Body of pancreas (tissue), 4 donors: ENCODE measurements around the gene ATG16L1. TPM values are rescaled to one million over a fixed set of nuclear protein-coding genes. Genes with fewer than 3 reads are reported as not detected.

Experiments
- ATAC-seq: fragments of 150-250 bp; one replicate; pipeline ENCODE4 v1.9.1; 2016
- DNase-seq, 4 donors: peaks; one replicate each; pipeline ENCODE4 v3.0.0-alpha.2; 2019
- H3K27ac ChIP-seq, 4 donors: fragments of 200-600 bp; sonication (generic); 1 replicate in 3 of 4; 2 replicates in 1 of 4; pipeline versions ENCODE4 v1.5.1 to v1.6.1; 2016 to 2019; ENCODE audit warnings: mild to moderate bottlenecking in 1 of 4, mixed read lengths in 1 of 4, moderate library complexity in 1 of 4
- H3K27me3 ChIP-seq, 2 donors: fragments of 200-600 bp; sonication (generic); one replicate each; pipeline ENCODE4 v1.6.0; 2016; ENCODE audit warnings: mild to moderate bottlenecking in 1 of 2
- H3K36me3 ChIP-seq, 2 donors: fragments of 200-600 bp; sonication (generic); replicated peaks in 1 of 2; 2 replicates each; pipeline ENCODE4 v1.5.1; 2016; ENCODE audit warnings: low read depth in 2 of 2; ENCODE audit not compliant: insufficient read depth in 1 of 2
- H3K4me1 ChIP-seq: fragments of 200-600 bp; sonication (generic); one replicate; pipeline ENCODE4 v1.6.0; 2016
- H3K4me3 ChIP-seq, 2 donors: fragments of 200-600 bp; sonication (generic); 1 replicate in 1 of 2; 2 replicates in 1 of 2; pipeline ENCODE4 v1.5.1; 2016 to 2019
- H3K9me3 ChIP-seq, 3 donors: fragments of 200-600 bp; sonication (generic); 1 replicate in 2 of 3; 2 replicates in 1 of 3; pipeline ENCODE4 v1.5.1; 2016
- POLR2A ChIP-seq, 3 donors: fragments of 450-650 bp; IDR thresholded peaks; one replicate each; pipeline ENCODE4 v1.6.1; 2016; ENCODE audit warnings: antibody characterized with exemption in 3 of 3, mild to moderate bottlenecking in 2 of 3
- WGBS, 2 donors: methylation state at CpG; one replicate each; pipeline ENCODE4 v1.1.5; 2017; 5-methylcytosine and 5-hydroxymethylcytosine counted together
- intact Hi-C: fragments of 100-400 bp; cut with DNase I; formaldehyde crosslinking; loops from one replicate; pipeline ENCODE4 v1.15.1; 2023
- total RNA-seq, 2 donors: library from RNA; depleted of rRNA; stranded (reverse); fragments of >200 nt; gene quantifications; one replicate each; pipeline ENCODE4 v1.1.0, GENCODE V29; 2016
- TF ChIP-seq, protein P1 (sequence below), 7 experiments: fragments of 450-650 bp in 4 of 7; fragments of 200-600 bp in 3 of 7; sonication (generic) in 3 of 7; IDR thresholded peaks; one replicate each; pipeline ENCODE4 v1.5.1; 2016 to 2019; ENCODE audit warnings: antibody characterized with exemption in 7 of 7

ATG16L1 gene
- total RNA-seq, 2 donors from 2014 or later = 23.7 to 29.1 TPM

DNA sequence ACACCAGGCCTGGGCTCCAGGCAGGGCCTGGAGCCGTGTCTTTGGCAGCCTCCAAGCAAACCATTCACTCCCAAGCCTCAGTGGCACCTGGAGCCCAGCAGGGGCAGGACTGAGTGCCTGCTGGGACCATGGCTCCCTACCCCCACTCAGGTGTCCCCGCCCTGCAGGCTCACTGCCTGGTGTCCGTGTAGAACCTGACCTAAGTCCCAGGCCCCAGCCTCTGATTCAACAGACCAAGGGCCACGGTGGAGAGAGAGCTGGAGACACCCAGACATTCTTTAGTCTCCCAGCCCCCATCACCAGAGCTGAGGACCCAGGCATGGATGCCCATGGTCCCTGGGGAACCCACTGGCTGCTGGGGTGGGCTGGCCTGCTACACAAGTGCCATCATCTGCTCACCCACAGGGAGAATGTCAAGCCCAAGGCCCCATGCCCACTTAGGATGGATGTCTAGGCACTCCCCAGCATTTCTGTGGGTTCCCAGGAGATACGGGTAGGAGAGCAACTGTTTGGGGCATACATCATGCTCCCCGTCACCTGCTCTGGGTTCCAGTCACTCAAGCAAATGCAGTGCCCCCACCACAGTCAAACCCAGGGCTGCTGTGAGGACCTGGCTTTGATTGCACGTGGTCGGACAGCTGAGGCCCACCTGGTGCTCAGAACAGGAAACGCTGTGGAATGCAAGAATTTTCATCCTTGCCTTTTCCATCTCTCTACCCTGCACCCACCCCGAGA, 42.9 kb upstream of the ATG16L1 start:
- H3K9me3 ChIP-seq = no peaks in the 10 kb centered on the region
- DNase-seq (no peak), ATAC-seq (no peak)
- H3K36me3 ChIP-seq = no peaks in the 10 kb centered on the region
- no peaks in the 10 kb centered on the region for H3K27me3 ChIP-seq
- H3K4me3 ChIP-seq = no peak overlapping the region
- intact Hi-C loops = no loop called here
- H3K27ac ChIP-seq = no peak overlapping the region
- no peak for TF ChIP-seq POLR2A (IDR thresholded peaks at IDR 0.05)
- TF ChIP-seq, protein P1, sequence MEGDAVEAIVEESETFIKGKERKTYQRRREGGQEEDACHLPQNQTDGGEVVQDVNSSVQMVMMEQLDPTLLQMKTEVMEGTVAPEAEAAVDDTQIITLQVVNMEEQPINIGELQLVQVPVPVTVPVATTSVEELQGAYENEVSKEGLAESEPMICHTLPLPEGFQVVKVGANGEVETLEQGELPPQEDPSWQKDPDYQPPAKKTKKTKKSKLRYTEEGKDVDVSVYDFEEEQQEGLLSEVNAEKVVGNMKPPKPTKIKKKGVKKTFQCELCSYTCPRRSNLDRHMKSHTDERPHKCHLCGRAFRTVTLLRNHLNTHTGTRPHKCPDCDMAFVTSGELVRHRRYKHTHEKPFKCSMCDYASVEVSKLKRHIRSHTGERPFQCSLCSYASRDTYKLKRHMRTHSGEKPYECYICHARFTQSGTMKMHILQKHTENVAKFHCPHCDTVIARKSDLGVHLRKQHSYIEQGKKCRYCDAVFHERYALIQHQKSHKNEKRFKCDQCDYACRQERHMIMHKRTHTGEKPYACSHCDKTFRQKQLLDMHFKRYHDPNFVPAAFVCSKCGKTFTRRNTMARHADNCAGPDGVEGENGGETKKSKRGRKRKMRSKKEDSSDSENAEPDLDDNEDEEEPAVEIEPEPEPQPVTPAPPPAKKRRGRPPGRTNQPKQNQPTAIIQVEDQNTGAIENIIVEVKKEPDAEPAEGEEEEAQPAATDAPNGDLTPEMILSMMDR (IDR thresholded peaks at IDR 0.05) = no peak
- H3K4me1 ChIP-seq = no peaks in the 10 kb centered on the region
- 71 to 79% methylated on average over 8 to 10 of the region's 10 CpGs for WGBS, 2 donors

DNA sequence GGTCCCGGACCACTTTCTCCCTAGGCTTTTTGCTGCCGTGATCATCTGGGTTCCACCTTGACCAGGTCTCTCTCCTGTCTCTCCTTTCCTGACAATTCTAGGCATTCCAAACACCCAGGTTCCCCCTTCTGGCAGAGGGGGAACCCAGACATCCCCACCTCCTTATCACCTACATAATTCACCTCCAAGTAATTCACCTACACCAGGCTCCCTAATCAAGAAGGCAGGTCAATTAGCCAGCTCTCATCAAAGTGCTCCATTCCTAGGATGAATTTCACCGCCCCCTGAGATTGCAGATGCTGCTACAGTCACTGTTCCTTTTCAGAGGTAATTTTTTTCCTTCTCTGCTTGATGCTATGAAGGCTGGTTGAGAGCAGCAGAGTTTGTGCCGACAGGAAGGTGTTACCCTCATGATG, 42.3 kb upstream of the ATG16L1 start:
- 52 to 60% methylated on average over 4 of the region's 4 CpGs for WGBS, 2 donors
- H3K27me3 ChIP-seq = no peaks in the 10 kb centered on the region
- ATAC-seq (no peak), DNase-seq (no peak)
- no peaks in the 10 kb centered on the region for H3K4me1 ChIP-seq
- no peak overlapping the region for H3K4me3 ChIP-seq
- TF ChIP-seq, protein P1 (IDR thresholded peaks at IDR 0.05) = no peak
- TF ChIP-seq POLR2A (IDR thresholded peaks at IDR 0.05) = no peak
- intact Hi-C loops = no loop called here
- H3K27ac ChIP-seq = no peak overlapping the region
- no peaks in the 10 kb centered on the region for H3K36me3 ChIP-seq
- no peaks in the 10 kb centered on the region for H3K9me3 ChIP-seq

- Histone ChIP-seq H3K27ac (no peak overlapping the region), H3K9me3 (no peaks in the 10 kb centered on the region), H3K27me3 (no peaks in the 10 kb centered on the region), H3K4me1 (no peaks in the 10 kb centered on the region), H3K36me3 (no peaks in the 10 kb centered on the region), H3K4me3 (no peak overlapping the region)
- TF ChIP-seq, protein P1 (IDR thresholded peaks at IDR 0.05) = no peak
- no peak for TF ChIP-seq POLR2A (IDR thresholded peaks at IDR 0.05)
- ATAC-seq = no peak
- 42 to 43% methylated on average over 10 of the region's 10 CpGs for WGBS, 2 donors
- intact Hi-C loops = no loop called here
- no peak for DNase-seq
Observed at GRCh38 chr2:233209533-233210171, 41.8 kb upstream of the ATG16L1 start.

GRCh38 chr2:233210281-233210680, 41.2 kb upstream of the ATG16L1 start:
- ATAC-seq = no peak
- H3K27ac ChIP-seq = no peak overlapping the region
- no peak overlapping the region for H3K4me3 ChIP-seq

More at GRCh38 chr2:233210281-233210680, 41.2 kb upstream of the ATG16L1 start:
- 74 to 86% methylated on average over 8 of the region's 8 CpGs for WGBS, 2 donors
- H3K27me3 ChIP-seq = no peaks in the 10 kb centered on the region
- TF ChIP-seq, protein P1 (IDR thresholded peaks at IDR 0.05) = no peak
- TF ChIP-seq POLR2A (IDR thresholded peaks at IDR 0.05) = no peak
- H3K36me3 ChIP-seq = no peaks in the 10 kb centered on the region
- H3K4me1 ChIP-seq = no peaks in the 10 kb centered on the region
- intact Hi-C loops = no loop called here
- no peak for DNase-seq
- H3K9me3 ChIP-seq = no peaks in the 10 kb centered on the region
